Neural progenitor cell (in vitro differentiated cells): ENCODE results near the gene DCC. TPM values are rescaled to one million over a fixed set of nuclear protein-coding genes. Genes with fewer than 3 reads are reported as not detected.

Source experiments
- DNase-seq: peaks from one replicate; pipeline ENCODE4 v3.0.0-alpha.2; 2016; ENCODE audit warnings: low spot score
- H2AFZ ChIP-seq: fragments of 200-600 bp; sonication (generic); replicated peaks from 2 replicates; pipeline ENCODE4 v1.6.1; 2016; ENCODE audit warnings: antibody characterized with exemption
- H3F3A ChIP-seq: fragments of 200-600 bp; sonication (generic); 2 replicates; pipeline ENCODE4 v1.6.1; 2016; ENCODE audit warnings: antibody characterized with exemption, low read depth
- H3K27ac ChIP-seq: fragments of 200-600 bp; sonication (generic); 2 replicates; pipeline ENCODE4 v1.5.1; 2016; ENCODE audit warnings: mild to moderate bottlenecking
- H3K27me3 ChIP-seq: fragments of 200-600 bp; sonication (generic); 2 replicates; pipeline ENCODE4 v1.6.1; 2016; ENCODE audit warnings: mild to moderate bottlenecking, moderate library complexity
- H3K36me3 ChIP-seq: fragments of 200-600 bp; sonication (generic); 2 replicates; pipeline ENCODE4 v1.5.1; 2016
- H3K4me1 ChIP-seq: fragments of 200-600 bp; sonication (generic); 2 replicates; pipeline ENCODE4 v1.6.1; 2016; ENCODE audit warnings: mixed run types
- H3K4me2 ChIP-seq: fragments of 200-600 bp; sonication (generic); 2 replicates; pipeline ENCODE4 v1.6.1; 2016
- H3K4me3 ChIP-seq: fragments of 200-600 bp; sonication (generic); 2 replicates; pipeline ENCODE4 v1.5.1; 2016
- H3K79me2 ChIP-seq: fragments of 200-600 bp; sonication (generic); 2 replicates; pipeline ENCODE4 v1.6.1; 2016; ENCODE audit warnings: low read depth
- H3K9ac ChIP-seq: fragments of 200-600 bp; sonication (generic); 2 replicates; pipeline ENCODE4 v1.6.1; 2016
- H3K9me3 ChIP-seq: fragments of 200-600 bp; sonication (generic); 2 replicates; pipeline ENCODE4 v1.5.1; 2016; ENCODE audit warnings: low read depth
- H4K20me1 ChIP-seq: fragments of 200-600 bp; sonication (generic); 2 replicates; pipeline ENCODE4 v1.6.1; 2016; ENCODE audit warnings: low read depth
- H3K27ac Mint-ChIP-seq: 3 replicates; pipeline ENCODE4 v1.8.0; 2021; ENCODE audit warnings: mixed read lengths
- H3K27me3 Mint-ChIP-seq: 2 replicates; pipeline ENCODE4 v1.8.0; 2022; ENCODE audit warnings: low read depth, mild to moderate bottlenecking, inconsistent platforms, moderate library complexity, mixed read lengths; ENCODE audit not compliant: insufficient read depth
- H3K36me3 Mint-ChIP-seq: 3 replicates; pipeline ENCODE4 v1.8.0; 2021; ENCODE audit warnings: mixed read lengths
- H3K4me1 Mint-ChIP-seq: 3 replicates; pipeline ENCODE4 v1.8.0; 2021; ENCODE audit warnings: mixed read lengths
- H3K4me3 Mint-ChIP-seq: 3 replicates; pipeline ENCODE4 v1.8.0; 2021; ENCODE audit warnings: mild to moderate bottlenecking, moderate library complexity, mixed read lengths
- H3K9me3 Mint-ChIP-seq: 3 replicates; pipeline ENCODE4 v1.8.0; 2020; ENCODE audit warnings: mixed read lengths
- CTCF ChIP-seq: fragments of 200-600 bp; sonication (generic); IDR thresholded peaks from 2 replicates; pipeline ENCODE4 v1.5.1; 2017; ENCODE audit warnings: antibody characterized with exemption, mild to moderate bottlenecking
- EZH2 ChIP-seq: fragments of 200-600 bp; sonication (generic); IDR thresholded peaks from 2 replicates; pipeline ENCODE4 v1.6.1; 2017; ENCODE audit warnings: antibody characterized with exemption, mild to moderate bottlenecking, moderate library complexity
- EZH2phosphoT487 ChIP-seq: fragments of 200-600 bp; sonication (generic); IDR thresholded peaks from 2 replicates; pipeline ENCODE4 v1.6.1; 2017; ENCODE audit warnings: antibody characterized with exemption
- total RNA-seq: library from RNA; depleted of rRNA; stranded (reverse); fragments of >200 nt; gene quantifications from 2 replicates; pipeline ENCODE4 v1.2.3, GENCODE V29; 2015; ENCODE audit warnings: low replicate concordance

DCC gene
- total RNA-seq, 1 donor from 2014 or later: 0.41 TPM

GRCh38 chr18:52813635-52814416, 473.8 kb downstream of the DCC start:
- Histone ChIP-seq H3K4me2 (no peak overlapping the region), H3K79me2 (no peaks in the 10 kb centered on the region), H3K4me3 (no peak overlapping the region), H3K9me3 (no peaks in the 10 kb centered on the region), H3K27ac (no peak overlapping the region), H3F3A (no peaks in the 10 kb centered on the region), H3K4me1 (no peaks in the 10 kb centered on the region), H4K20me1 (no peaks in the 10 kb centered on the region), H3K9ac (no peak overlapping the region), H2AFZ (no peak overlapping the region), H3K27me3 (no peaks in the 10 kb centered on the region), H3K36me3 (no peaks in the 10 kb centered on the region)
- Mint-ChIP-seq H3K36me3 (peaks cover 5% of the 10 kb centered on the region), H3K4me3 (no peak overlapping the region), H3K9me3 (peaks cover 2% of the 10 kb centered on the region), H3K4me1 (no peaks in the 10 kb centered on the region), H3K27me3 (no peaks in the 10 kb centered on the region), H3K27ac (no peak overlapping the region)
- TF ChIP-seq EZH2 (no peak), EZH2phosphoT487 (no peak), CTCF (no peak)
- DNase-seq: no peak

GRCh38 chr18:52815651-52816050, 475.7 kb downstream of the DCC start:
- H3K4me3 Mint-ChIP-seq: no peak overlapping the region
- Histone ChIP-seq H3F3A (no peaks in the 10 kb centered on the region), H3K9ac (no peak overlapping the region), H3K79me2 (no peaks in the 10 kb centered on the region), H3K27me3 (no peaks in the 10 kb centered on the region), H3K36me3 (no peaks in the 10 kb centered on the region), H3K27ac (no peak overlapping the region), H4K20me1 (no peaks in the 10 kb centered on the region), H3K4me1 (no peaks in the 10 kb centered on the region), H2AFZ (no peak overlapping the region), H3K4me3 (no peak overlapping the region), H3K9me3 (no peaks in the 10 kb centered on the region), H3K4me2 (no peak overlapping the region)
- H3K36me3 Mint-ChIP-seq: no peaks in the 10 kb centered on the region
- no peaks in the 10 kb centered on the region for H3K27me3 Mint-ChIP-seq
- no peak for DNase-seq
- no peaks in the 10 kb centered on the region for H3K4me1 Mint-ChIP-seq
- H3K27ac Mint-ChIP-seq: no peak overlapping the region
- H3K9me3 Mint-ChIP-seq: no peaks in the 10 kb centered on the region
- TF ChIP-seq EZH2phosphoT487 (no peak), CTCF (no peak), EZH2 (no peak)

GRCh38 chr18:52816121-52816520, 476.1 kb downstream of the DCC start:
- Histone ChIP-seq H3K4me3 (no peak overlapping the region), H3K36me3 (no peaks in the 10 kb centered on the region), H3K4me2 (no peak overlapping the region), H3K79me2 (no peaks in the 10 kb centered on the region), H3K27me3 (no peaks in the 10 kb centered on the region), H3K27ac (no peak overlapping the region), H3K9ac (no peak overlapping the region), H3F3A (no peaks in the 10 kb centered on the region), H3K4me1 (no peaks in the 10 kb centered on the region), H3K9me3 (no peaks in the 10 kb centered on the region), H2AFZ (no peak overlapping the region), H4K20me1 (no peaks in the 10 kb centered on the region)
- Mint-ChIP-seq H3K9me3 (no peaks in the 10 kb centered on the region), H3K27me3 (no peaks in the 10 kb centered on the region), H3K27ac (no peak overlapping the region), H3K36me3 (no peaks in the 10 kb centered on the region), H3K4me3 (no peak overlapping the region), H3K4me1 (no peaks in the 10 kb centered on the region)
- no peak for TF ChIP-seq CTCF
- no peak for TF ChIP-seq EZH2phosphoT487
- TF ChIP-seq EZH2: no peak
- DNase-seq: no peak
